G401 (cell line): Measurements from ENCODE around the gene NPHP4. TPM values are rescaled to one million over a fixed set of nuclear protein-coding genes. Genes with fewer than 3 reads are reported as not detected.
"Not testable (repeated sequence)": the region's sequence is repeated elsewhere in the genome, so short reads cannot be mapped to it uniquely, and the experiment has no call there.

Experiments
- DNase-seq: peaks from one replicate; pipeline ENCODE4 v3.0.0-alpha.2; 2015; ENCODE audit warnings: low spot score
- in situ Hi-C: cut with HindIII; loops from 2 replicates; pipeline ENCODE4 v1.10.0; 2016; ENCODE audit warnings: low sequenced_read_pairs, mixed read lengths
- total RNA-seq: library from RNA; depleted of rRNA; stranded (reverse); fragments of >200 nt; shearing (Covaris generic); gene quantifications from 2 replicates; pipeline ENCODE4 v1.2.3, GENCODE V29; 2014

The NPHP4 gene
- total RNA-seq, 1 experiment from 2014 or later: 7.6 TPM

- DNase-seq: no peak
- in situ Hi-C loops: no loop called here
These were observed 134.6 kb downstream of the NPHP4 start for GRCh38 chr1:5857508-5858090.

GRCh38 chr1:5857011-5857410, 135.2 kb downstream of the NPHP4 start:
- in situ Hi-C loops: no loop called here
- no peak for DNase-seq

- no peak for DNase-seq
- in situ Hi-C loops: no loop called here
These were observed 135.9 kb downstream of the NPHP4 start for GRCh38 chr1:5856246-5856815.

- in situ Hi-C loops: no loop called here
- DNase-seq: no peak
These were observed 136.9 kb downstream of the NPHP4 start for GRCh38 chr1:5855196-5855897.

- no peak for DNase-seq
- in situ Hi-C loops: no loop called here
These were observed 137.5 kb downstream of the NPHP4 start for GRCh38 chr1:5854754-5855153.

- in situ Hi-C loops, DNase-seq: not testable (repeated sequence)
These were observed 138.4 kb downstream of the NPHP4 start for GRCh38 chr1:5853858-5854257.

- no peak for DNase-seq
- in situ Hi-C loops: no loop called here
These were observed 141.7 kb downstream of the NPHP4 start for GRCh38 chr1:5850503-5850902.

- DNase-seq: no peak
- in situ Hi-C loops: no loop called here
These were observed 142.7 kb downstream of the NPHP4 start for GRCh38 chr1:5849550-5849949.

- no peak for DNase-seq
- in situ Hi-C loops: no loop called here
These were observed 145.1 kb downstream of the NPHP4 start for GRCh38 chr1:5847013-5847659.

GRCh38 chr1:5845376-5845775, 146.8 kb downstream of the NPHP4 start:
- DNase-seq: no peak
- in situ Hi-C loops: no loop called here

GRCh38 chr1:5844442-5844841, 147.8 kb downstream of the NPHP4 start:
- in situ Hi-C loops: no loop called here
- DNase-seq: no peak

GRCh38 chr1:5843521-5844096, 148.6 kb downstream of the NPHP4 start:
- DNase-seq: no peak
- in situ Hi-C loops: no loop called here

- no peak for DNase-seq
- in situ Hi-C loops: no loop called here
These were observed 149.5 kb downstream of the NPHP4 start for GRCh38 chr1:5842679-5843078.

GRCh38 chr1:5840551-5841001, 151.6 kb downstream of the NPHP4 start:
- in situ Hi-C loops: no loop called here

GRCh38 chr1:5839881-5840550, 152.2 kb downstream of the NPHP4 start:
- DNase-seq: no peak
- in situ Hi-C loops: no loop called here

More at GRCh38 chr1:5840551-5841001, 151.6 kb downstream of the NPHP4 start:
- DNase-seq: no peak

- in situ Hi-C loops: no loop called here
- DNase-seq: no peak
These were observed 152.9 kb downstream of the NPHP4 start for GRCh38 chr1:5839161-5839880.

- in situ Hi-C loops: no loop called here
- DNase-seq: no peak
These were observed 154.1 kb downstream of the NPHP4 start for GRCh38 chr1:5837976-5838653.

GRCh38 chr1:5836776-5837440, 155.3 kb downstream of the NPHP4 start:
- in situ Hi-C loops: no loop called here
- no peak for DNase-seq
